A549 (cell line): Measurements from ENCODE around the gene GPAT2.
"Not testable (repeated sequence)": the region's sequence is repeated elsewhere in the genome, so short reads cannot be mapped to it uniquely, and the experiment has no call there.

Experiments
- CBX2 ChIP-seq: fragments of 200-600 bp; sonication (generic); IDR thresholded peaks from 2 replicates; pipeline ENCODE4 v1.6.1; 2016; ENCODE audit warnings: low read depth, mild to moderate bottlenecking, borderline replicate concordance
- EP300 ChIP-seq, 2 experiments: fragments of >200 bp; sonication (Bioruptor Twin); formaldehyde crosslinking; IDR thresholded peaks; 2 replicates in 1 of 2; 3 replicates in 1 of 2; pipeline ENCODE4 v1.6.1; 2016 to 2017
- ESRRA ChIP-seq: fragments of 150-350 bp; IDR thresholded peaks from 2 replicates; pipeline ENCODE4 v1.6.1; 2014; ENCODE audit warnings: mild to moderate bottlenecking, low read length, borderline replicate concordance
- GATA3 ChIP-seq: IDR thresholded peaks from 2 replicates; pipeline ENCODE4 v1.6.1; 2012; ENCODE audit warnings: borderline replicate concordance
- HEYL ChIP-seq: fragments of 250-450 bp; sonication (Bioruptor Pico); IDR thresholded peaks from 2 replicates; pipeline ENCODE4 v1.8.0; 2021; ENCODE audit warnings: mild to moderate bottlenecking, moderate library complexity
- MAFK ChIP-seq: fragments of 450-650 bp; IDR thresholded peaks from 2 replicates; pipeline ENCODE4 v1.6.1; 2014; ENCODE audit not compliant: partially characterized antibody
- MAZ ChIP-seq: fragments of 150-350 bp; IDR thresholded peaks from 2 replicates; pipeline ENCODE4 v1.6.1; 2014; ENCODE audit warnings: antibody characterized with exemption, low read depth, low read length, borderline replicate concordance
- ZNF302 ChIP-seq: fragments of 250-450 bp; sonication (Bioruptor Pico); IDR thresholded peaks from 2 replicates; pipeline ENCODE4 v1.9.0; 2021; ENCODE audit warnings: inconsistent platforms, mild to moderate bottlenecking, moderate library complexity
- TF ChIP-seq, protein P1 (sequence below): fragments of >200 bp; sonication (Bioruptor Twin); formaldehyde crosslinking; IDR thresholded peaks from 3 replicates; pipeline ENCODE4 v1.5.1; 2016
- TF ChIP-seq, protein P2 (sequence below): IDR thresholded peaks from 2 replicates; pipeline ENCODE4 v1.6.1; 2012
- TF ChIP-seq, protein P3 (sequence below): fragments of 200-600 bp; sonication (generic); IDR thresholded peaks from 2 replicates; pipeline ENCODE4 v1.6.1; 2016; ENCODE audit warnings: antibody characterized with exemption, mild to moderate bottlenecking, moderate library complexity

DNA sequence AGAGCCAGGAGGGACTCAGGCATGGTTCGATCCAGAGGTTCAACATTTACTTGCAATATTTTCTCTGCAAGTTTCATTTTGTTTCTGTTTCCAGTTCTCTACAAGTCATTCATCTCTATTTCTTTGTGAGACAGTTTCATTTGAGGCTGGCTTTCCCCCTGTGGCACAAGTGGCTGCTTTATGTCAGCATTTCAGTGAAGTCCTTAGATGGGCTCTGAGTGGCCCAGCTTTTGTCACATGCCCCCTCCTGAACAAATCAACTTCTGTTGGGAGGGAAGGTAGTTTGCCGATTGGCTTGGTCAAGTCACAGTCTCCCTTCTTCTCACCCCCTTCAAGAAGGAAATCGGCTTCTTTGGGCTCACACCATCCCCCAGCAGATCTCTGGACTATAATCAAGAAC lies 17.9 kb upstream of the GPAT2 start:
- TF ChIP-seq, protein P1, sequence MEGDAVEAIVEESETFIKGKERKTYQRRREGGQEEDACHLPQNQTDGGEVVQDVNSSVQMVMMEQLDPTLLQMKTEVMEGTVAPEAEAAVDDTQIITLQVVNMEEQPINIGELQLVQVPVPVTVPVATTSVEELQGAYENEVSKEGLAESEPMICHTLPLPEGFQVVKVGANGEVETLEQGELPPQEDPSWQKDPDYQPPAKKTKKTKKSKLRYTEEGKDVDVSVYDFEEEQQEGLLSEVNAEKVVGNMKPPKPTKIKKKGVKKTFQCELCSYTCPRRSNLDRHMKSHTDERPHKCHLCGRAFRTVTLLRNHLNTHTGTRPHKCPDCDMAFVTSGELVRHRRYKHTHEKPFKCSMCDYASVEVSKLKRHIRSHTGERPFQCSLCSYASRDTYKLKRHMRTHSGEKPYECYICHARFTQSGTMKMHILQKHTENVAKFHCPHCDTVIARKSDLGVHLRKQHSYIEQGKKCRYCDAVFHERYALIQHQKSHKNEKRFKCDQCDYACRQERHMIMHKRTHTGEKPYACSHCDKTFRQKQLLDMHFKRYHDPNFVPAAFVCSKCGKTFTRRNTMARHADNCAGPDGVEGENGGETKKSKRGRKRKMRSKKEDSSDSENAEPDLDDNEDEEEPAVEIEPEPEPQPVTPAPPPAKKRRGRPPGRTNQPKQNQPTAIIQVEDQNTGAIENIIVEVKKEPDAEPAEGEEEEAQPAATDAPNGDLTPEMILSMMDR: not testable (repeated sequence)
- TF ChIP-seq, protein P2, sequence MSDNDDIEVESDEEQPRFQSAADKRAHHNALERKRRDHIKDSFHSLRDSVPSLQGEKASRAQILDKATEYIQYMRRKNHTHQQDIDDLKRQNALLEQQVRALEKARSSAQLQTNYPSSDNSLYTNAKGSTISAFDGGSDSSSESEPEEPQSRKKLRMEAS: not testable (repeated sequence)
- TF ChIP-seq HEYL (CRISPR knock-in tag); CBX2; EP300 (IDR thresholded peaks at IDR 0.05); ESRRA; MAFK; GATA3; MAZ; ZNF302 (CRISPR knock-in tag): not testable (repeated sequence)
- TF ChIP-seq, protein P3, sequence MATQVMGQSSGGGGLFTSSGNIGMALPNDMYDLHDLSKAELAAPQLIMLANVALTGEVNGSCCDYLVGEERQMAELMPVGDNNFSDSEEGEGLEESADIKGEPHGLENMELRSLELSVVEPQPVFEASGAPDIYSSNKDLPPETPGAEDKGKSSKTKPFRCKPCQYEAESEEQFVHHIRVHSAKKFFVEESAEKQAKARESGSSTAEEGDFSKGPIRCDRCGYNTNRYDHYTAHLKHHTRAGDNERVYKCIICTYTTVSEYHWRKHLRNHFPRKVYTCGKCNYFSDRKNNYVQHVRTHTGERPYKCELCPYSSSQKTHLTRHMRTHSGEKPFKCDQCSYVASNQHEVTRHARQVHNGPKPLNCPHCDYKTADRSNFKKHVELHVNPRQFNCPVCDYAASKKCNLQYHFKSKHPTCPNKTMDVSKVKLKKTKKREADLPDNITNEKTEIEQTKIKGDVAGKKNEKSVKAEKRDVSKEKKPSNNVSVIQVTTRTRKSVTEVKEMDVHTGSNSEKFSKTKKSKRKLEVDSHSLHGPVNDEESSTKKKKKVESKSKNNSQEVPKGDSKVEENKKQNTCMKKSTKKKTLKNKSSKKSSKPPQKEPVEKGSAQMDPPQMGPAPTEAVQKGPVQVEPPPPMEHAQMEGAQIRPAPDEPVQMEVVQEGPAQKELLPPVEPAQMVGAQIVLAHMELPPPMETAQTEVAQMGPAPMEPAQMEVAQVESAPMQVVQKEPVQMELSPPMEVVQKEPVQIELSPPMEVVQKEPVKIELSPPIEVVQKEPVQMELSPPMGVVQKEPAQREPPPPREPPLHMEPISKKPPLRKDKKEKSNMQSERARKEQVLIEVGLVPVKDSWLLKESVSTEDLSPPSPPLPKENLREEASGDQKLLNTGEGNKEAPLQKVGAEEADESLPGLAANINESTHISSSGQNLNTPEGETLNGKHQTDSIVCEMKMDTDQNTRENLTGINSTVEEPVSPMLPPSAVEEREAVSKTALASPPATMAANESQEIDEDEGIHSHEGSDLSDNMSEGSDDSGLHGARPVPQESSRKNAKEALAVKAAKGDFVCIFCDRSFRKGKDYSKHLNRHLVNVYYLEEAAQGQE: not testable (repeated sequence)
